ENCODE results near the gene OR8H3.
"Not testable (repeated sequence)": the region's sequence is repeated elsewhere in the genome, so short reads cannot be mapped to it uniquely, and the experiment has no call there.

OR8H3 gene
- 0 reads per million in 3 experiments for total RNA-seq

- no peak for DNase-seq
Observed at GRCh38 chr11:56122073-56122472, at the start of gene OR8H3. OR8H3 (plus strand) TSS chr11:56122373; CDS start chr11:56122373, 0 bp downstream.

- no peak for DNase-seq
Observed at GRCh38 chr11:56089697-56090096, 32.5 kb upstream of the OR8H3 start.

GRCh38 chr11:56093008-56093407, 29.2 kb upstream of the OR8H3 start, which contains the start of gene OR8I2:
OR8I2 (plus strand) TSS chr11:56093308; CDS start chr11:56093308, 0 bp downstream.
- DNase-seq: no peak

GRCh38 chr11:56103210-56103737, 18.9 kb upstream of the OR8H3 start, which contains the start of gene OR8H2:
OR8H2 (plus strand) TSS chr11:56103687; CDS start chr11:56105043, 1,356 bp downstream.
- no peak for DNase-seq

- no peak for DNase-seq
Observed at GRCh38 chr11:56140151-56140661, 18.0 kb downstream of the OR8H3 start, which contains the start of gene OR8J3. OR8J3 (minus strand) TSS chr11:56140201; CDS start chr11:56137718, 2,483 bp downstream.

GRCh38 chr11:56143681-56144080, 21.5 kb downstream of the OR8H3 start:
- not testable (repeated sequence) for DNase-seq

GRCh38 chr11:56151376-56151775, 29.2 kb downstream of the OR8H3 start:
- DNase-seq: no peak

GRCh38 chr11:56152333-56152732, 30.2 kb downstream of the OR8H3 start:
- no peak for DNase-seq

- no peak for DNase-seq
Observed at GRCh38 chr11:56160217-56160616, 38.0 kb downstream of the OR8H3 start, which contains the start of gene OR8K5. OR8K5 (minus strand) TSS chr11:56160317; CDS start chr11:56160317, 0 bp downstream.

- DNase-seq: no peak
Observed at GRCh38 chr11:56163804-56164203, 41.6 kb downstream of the OR8H3 start.

- DNase-seq: no peak
Observed at GRCh38 chr11:56172256-56172830, 50.2 kb downstream of the OR8H3 start.
